ENCODE measurements around the gene QRFP.

GRCh38 chr9:130920233-130920632, 23.6 kb upstream of the QRFP start:
- TF ChIP-seq CTCF (IDR thresholded peaks at IDR 0.05 in 2 of 3, conservative IDR thresholded peaks at IDR 0.05 in 1 of 3; ENCODE audit: borderline replicate concordance in 1 of 3, insufficient read depth in 1 of 3, low read depth in 2 of 3, low read length in 2 of 3), result no peak
- TF ChIP-seq EZH2 (IDR thresholded peaks at IDR 0.05), result no peak
- TF ChIP-seq POLR2AphosphoS5 (IDR thresholded peaks at IDR 0.05; ENCODE audit: low read depth, low read length), result no peak
- no peak for TF ChIP-seq SRF (IDR thresholded peaks at IDR 0.05; ENCODE audit: low read depth)
